UCSD-AML1 (cell line): ENCODE measurements around the gene MIA.
"Not testable (repeated sequence)": the region's sequence is repeated elsewhere in the genome, so short reads cannot be mapped to it uniquely, and the experiment has no call there.

Experiments used
- DNase-seq: peaks from one replicate; lab custom pipeline; 2025; ENCODE audit not compliant: unreplicated experiment; lab: John Stamatoyannopoulos, UW

MIA gene

DNA sequence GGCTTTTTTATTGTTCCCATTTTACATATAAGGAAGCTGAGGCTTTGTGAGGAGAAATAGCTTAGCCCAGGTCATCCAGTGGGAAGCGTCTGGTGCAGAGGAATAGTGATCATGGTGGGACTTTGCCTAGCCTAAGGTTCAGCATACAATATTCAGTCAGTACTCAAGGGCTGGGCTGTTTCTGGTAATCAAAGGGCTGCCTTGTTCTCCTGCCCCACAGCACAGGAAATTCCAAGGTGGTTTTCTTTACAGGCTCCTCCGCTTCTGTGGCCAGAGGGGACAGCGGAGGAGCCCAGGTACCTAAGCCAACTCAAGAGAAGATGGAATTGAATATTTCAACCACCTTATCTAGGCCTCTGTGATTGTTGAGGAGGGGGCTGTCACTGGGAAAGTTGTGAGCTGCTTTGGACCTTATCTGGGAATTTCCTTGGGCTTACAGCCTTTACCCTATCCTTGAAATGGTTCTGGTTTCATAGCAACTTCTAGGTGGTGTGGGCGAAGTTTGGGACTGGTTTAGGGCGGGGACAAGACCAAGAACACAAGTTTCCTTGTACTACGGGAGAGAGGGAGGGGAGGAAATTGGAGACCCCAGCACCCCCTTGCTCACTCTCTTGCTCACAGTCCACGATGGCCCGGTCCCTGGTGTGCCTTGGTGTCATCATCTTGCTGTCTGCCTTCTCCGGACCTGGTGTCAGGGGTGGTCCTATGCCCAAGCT is at the start of gene MIA:
Gene MIA, plus strand, starts transcription at position 606 of the 716 bp plus-strand sequence. Its CDS starts 22 bp downstream, at position 628.
- no peak for DNase-seq

GRCh38 chr19:40726279-40726678 is 49.0 kb upstream of the MIA start:
- no peak for DNase-seq

GRCh38 chr19:40730065-40730464 is 45.3 kb upstream of the MIA start:
- not testable (repeated sequence) for DNase-seq

GRCh38 chr19:40732304-40732703 is 43.0 kb upstream of the MIA start:
- not testable (repeated sequence) for DNase-seq

GRCh38 chr19:40733149-40733548 is 42.2 kb upstream of the MIA start:
- DNase-seq: no peak

- no peak for DNase-seq
Observed at GRCh38 chr19:40735013-40735771, 40.1 kb upstream of the MIA start.

GRCh38 chr19:40736661-40737060 is 38.7 kb upstream of the MIA start:
- no peak for DNase-seq

- DNase-seq: no peak
Observed at GRCh38 chr19:40737102-40737644, 38.1 kb upstream of the MIA start.

GRCh38 chr19:40739030-40739839 is 36.1 kb upstream of the MIA start:
- DNase-seq: no peak

DNA sequence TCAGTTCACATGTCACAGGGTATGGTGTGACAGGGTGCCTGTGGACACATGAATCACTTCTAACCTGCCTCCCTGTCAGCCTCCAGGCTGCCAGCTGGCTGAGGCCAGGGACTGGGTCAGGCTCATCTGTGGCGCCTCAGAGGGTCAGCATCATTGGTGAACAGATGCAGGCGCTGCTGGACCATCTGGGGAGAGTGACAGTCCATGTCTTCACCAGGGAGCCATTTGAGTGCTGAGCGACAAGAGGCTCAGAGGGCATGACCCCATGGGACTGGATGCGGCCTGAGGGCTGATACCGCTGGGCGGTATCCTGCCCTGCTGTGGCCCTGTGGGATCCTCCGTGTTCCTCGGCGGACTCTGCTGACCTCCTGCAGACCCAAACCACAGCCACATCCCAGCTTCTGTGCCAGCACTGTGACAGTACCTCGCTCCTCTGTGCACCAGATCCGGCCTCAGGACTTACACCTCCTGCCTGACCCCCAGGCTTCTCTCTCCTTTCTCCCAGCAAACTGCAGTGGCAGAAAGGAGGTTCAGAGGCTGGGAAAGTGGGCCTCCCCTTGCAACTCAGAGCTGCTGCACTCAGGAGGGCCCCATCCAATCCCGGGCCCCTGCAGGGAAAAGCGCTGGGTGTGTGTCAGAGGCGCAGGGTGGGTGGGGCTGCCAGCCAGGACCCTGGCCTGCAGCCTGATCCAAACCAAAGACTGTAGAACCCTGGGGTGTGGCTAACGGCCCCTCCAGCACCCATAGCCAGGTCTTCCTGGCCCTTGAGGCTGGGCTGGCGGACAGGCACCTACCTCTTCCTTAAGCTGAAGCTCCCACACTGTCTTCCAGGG is 35.2 kb upstream of the MIA start:
- DNase-seq: no peak

DNA sequence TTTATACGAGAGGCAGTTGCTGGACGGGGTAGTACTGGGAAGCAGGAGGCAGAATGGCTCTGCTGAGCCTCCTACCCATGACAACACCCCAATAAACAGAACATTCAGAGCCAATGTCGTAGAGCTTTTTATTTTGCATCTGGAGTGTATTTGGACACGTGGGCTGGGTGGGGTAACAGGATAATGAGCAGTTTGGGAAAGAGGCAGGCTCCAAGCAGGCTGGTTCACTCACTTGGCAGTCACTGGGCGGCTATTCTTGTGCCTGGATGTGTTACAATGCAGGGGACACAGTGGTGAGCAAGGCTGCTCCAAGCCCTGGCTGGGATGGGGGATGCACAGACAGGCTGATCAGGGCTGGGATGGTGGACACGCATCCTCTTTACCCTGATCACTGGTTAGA is 34.6 kb upstream of the MIA start:
- DNase-seq: no peak

GRCh38 chr19:40741527-40742390 is 33.6 kb upstream of the MIA start:
- no peak for DNase-seq

GRCh38 chr19:40742477-40742876 is 32.8 kb upstream of the MIA start:
- DNase-seq: no peak

- no peak for DNase-seq
Observed at GRCh38 chr19:40742886-40743285, 32.4 kb upstream of the MIA start.

GRCh38 chr19:40743926-40744325 is 31.4 kb upstream of the MIA start:
- DNase-seq: no peak

DNA sequence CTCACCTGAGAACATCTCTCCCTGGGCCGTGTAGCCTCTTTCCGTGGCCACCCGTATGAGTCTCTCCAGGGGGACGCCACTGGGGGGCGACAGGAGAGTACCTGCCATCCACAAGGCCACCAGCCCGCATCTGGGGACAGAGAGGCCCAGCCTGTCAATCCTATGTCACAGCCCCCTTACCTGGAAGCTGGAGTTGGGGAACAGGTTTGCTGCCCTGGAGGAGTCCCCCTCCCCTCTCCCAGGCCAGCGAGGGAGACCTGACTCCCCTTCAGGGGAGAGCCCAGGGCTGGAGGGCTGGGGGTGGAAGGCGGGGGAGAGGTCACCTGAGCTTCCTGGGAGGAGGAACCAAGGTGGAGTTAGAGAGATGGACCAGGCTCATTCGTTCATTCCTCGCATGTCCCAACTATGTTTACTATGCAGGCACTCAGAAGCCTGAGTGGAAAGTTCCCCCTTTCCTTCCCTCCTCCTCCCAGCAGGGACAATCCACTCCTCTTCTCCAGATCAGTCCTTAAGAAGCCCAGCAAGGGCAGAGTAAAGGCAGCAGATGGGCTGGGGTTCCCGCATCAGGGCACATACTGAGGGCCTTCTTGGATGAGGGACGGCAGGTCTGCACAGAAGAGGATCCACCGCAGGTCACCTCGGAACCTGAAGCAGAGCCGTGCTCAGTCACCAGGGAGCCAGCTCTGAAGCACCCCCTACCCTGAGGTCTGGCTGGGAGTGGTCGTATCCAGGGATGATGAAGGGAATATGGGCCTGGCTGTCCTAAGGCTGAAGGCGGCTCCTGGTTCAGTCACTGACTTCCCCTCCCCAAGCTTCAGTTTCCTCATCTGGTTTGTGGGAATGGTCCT is 30.5 kb upstream of the MIA start:
- no peak for DNase-seq

DNA sequence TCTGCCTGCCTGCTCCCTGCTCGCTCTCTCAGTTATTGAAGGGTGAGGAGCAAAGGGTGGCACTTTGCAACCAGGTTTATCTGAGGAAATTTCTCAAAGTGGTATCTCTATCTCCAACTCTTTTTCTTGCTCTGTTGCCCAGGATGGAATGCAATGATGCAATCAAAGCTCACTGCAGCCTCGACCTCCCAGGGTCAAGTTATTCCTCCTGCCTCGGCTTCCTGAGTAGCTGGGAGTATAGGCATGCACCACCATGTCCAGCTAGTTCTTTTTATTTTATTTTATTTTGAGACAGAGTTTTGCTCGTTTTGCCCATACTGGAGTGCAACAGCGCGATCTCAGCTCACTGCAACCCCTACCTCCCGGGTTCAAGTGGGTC is 29.9 kb upstream of the MIA start:
- no peak for DNase-seq

GRCh38 chr19:40747536-40747935 is 27.8 kb upstream of the MIA start:
- no peak for DNase-seq
